HG03196 (cell line): Measurements from ENCODE around the gene STK32B.

Experiments
- ATAC-seq: cut with Tn5 transposase; IDR thresholded peaks from one replicate; pipeline ENCODE4 v1.9.1; 2021; ENCODE audit not compliant: unreplicated experiment

The STK32B gene

DNA sequence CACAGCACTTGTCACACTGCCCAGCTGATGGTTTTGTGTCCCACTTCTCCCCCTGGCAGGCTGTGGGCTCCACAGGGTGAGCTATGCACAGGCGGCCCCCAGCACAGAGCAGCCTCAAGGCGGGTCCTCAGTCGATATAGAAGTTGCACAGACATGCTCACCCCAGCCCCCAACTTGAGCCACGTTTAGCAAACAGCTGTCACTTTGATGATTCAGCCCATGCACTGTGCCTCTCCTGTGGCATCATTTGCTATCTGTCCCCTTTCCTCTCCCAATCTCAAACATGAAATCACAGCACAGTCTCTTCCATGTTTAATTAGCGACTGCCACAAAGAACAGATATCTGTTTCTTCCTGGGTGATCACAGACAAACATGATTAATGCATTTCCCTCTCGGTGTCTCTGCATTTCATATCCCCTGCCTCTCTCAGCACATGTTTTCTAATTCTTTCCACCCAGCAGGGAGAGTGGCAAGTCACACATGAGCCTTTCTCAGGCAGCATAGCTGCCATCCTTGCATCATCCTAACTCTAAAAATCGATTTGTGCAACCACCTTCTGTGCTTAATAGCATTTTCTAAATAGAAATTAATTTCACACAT is 452.2 kb downstream of the STK32B start:
- ATAC-seq = no peak

DNA sequence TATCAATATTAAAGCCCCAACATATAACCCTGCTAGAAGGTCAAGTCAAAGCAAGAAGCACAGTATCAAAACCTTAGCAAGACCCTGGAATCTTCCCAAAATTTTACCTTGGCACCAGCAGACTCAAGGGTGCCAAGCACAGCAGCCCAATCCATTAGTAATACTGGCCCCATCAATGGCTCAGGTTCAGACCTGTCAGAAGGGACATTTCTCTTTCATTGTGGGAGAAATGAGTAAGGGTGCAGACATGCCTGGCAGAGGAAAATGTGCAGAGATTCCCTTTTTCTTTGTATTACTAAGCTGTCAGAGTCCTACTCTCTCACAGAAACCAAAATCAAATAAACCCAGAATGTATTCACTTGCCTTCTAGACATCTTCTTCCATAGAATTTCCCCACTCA is 453.2 kb downstream of the STK32B start:
- no peak for ATAC-seq

DNA sequence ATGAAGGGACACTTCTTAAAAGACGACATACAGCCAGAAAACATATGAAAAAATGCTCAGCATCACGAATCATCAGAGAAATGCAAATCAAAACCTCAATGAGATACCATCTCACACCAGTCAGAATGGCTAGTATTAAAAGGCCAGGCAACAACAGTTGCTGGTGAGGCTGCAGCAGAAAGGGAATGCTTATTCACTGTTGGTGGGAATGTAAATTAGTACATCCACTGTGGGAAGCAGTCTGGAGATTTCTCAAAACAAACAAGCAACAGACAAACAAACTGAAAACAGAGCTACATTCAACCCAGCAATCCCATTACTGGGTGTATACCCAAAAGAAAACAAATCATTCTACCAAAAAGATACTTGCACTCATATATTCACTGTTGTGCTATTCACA is 459.2 kb downstream of the STK32B start:
- no peak for ATAC-seq

DNA sequence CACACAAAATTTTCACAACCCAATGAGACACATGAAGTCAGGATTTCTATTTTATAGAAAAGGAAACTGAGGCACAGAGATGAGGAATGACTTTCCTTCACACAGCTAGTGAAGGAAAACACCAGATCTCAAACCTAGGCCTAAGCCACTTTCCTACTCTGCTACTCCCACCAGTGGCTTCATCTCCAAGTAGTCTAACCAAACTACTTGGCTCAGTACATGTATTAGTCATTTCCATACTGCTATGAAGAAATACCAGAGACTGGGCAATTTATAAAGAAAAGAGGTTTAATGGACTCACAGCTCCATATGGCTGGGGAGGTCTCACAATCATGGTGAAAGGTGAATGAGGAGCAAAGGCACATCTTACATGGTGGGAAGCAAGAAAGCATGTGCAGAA is 460.5 kb downstream of the STK32B start:
- ATAC-seq = no peak

DNA sequence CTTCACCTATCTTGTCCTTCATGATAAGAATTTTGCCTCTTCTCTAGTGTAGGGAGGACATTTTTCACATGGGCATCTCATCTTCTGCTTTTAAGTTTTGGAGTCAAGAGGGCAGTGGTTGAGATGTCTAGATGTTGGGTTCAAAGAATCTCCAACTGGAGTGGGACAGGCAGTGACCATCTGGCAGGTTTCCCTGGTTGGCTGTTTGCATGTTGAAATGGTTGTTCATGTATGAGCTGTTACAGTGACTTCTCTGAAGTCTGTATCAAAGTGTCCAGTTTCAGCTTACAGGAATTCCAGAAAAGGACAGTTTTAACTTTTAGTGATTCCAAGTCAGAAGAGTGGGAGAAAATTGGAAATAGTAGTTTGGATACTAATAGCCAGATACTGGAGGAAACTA is 464.4 kb downstream of the STK32B start:
- ATAC-seq = no peak

DNA sequence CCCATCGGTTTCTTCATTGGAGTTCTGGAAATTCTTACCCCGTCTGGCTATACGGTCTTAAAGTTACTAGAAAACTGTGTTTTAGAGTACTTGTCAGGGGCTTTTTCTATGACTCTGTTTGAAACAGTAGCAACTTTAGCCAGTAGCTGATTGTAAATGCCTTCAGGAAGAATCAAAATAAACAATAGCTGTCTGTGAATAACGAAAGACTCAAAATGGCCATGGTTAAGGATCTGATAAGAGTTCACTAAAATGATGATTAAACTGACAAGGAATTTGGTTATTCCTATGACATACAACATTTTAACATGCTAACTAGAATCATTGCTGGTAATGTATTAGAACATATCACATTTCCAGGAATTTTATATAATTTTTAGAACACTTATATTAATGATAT is 466.1 kb downstream of the STK32B start:
- ATAC-seq = no peak

DNA sequence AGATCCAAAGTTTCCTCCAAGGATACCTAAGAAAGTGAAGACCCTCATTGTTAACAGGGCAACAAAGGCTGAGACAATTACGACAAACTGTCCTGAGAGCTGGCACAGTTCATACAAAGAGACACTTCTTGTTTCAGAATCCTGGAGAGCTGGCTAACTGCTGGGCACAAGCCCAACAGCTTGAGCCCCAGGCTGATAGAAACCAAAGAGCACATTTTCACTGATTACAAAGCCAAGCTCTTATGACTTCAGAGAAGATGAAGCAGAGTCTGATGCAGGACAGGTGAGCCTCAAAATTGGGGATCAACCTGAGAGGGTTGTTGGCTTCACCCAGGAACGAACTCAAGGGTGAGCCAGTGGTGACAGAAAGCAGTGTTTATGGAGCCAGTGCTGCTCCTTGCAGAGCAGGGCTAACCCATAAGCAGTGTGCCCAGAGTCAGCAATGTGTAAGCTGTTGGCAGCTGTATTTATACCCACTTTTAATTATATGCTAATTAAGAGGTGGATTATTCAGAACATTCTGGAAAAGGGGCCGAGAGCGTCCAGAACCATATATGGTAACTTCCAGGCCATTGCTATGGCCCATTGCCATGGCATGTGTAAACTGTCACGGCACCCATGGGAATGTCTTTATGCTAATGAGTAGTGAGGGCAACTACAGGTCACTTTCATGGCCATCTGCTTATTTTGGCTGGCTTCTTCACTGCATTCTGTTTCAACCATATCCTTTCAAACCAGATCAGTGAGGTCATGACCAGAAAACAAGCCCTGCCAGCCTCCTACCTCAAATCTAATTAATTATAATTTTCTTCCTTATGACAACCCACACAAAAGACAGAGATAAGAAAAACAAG is 473.4 kb downstream of the STK32B start:
- no peak for ATAC-seq

DNA sequence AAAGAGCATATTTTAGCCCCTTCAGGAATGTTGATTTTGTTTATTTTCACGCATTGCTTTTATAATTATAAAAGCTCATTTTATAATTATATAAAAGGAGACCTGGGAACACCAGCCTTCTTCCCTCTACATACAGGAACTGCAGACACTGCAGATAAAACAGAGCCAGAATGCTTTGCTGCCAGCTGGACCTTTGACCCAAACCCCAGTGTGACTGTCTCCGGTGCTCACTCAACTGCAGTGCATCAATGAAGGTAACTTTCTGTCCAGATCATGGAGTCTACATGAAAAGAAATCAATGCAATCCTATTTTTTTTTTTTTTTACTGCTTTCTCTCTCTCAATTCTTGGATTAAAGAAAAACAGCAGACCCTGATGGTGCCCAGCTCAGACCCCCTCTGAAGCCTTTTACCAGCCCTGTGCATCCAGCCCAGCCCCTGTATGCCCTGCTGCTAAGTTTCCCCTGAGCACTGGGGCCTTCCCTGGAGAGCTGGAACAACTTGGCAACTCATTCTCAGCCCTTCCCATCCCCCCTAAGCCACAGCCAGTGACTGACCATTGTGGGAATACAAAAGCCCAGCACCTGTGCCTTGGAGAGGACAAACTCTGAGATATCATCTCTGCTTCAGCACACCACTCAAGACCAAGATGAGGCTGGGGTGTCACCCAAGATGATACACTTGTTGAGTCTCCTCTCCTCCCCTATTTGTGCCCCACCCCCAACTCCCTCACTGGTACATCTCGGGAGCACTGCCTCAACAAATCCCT is 475.0 kb downstream of the STK32B start:
- ATAC-seq = no peak

DNA sequence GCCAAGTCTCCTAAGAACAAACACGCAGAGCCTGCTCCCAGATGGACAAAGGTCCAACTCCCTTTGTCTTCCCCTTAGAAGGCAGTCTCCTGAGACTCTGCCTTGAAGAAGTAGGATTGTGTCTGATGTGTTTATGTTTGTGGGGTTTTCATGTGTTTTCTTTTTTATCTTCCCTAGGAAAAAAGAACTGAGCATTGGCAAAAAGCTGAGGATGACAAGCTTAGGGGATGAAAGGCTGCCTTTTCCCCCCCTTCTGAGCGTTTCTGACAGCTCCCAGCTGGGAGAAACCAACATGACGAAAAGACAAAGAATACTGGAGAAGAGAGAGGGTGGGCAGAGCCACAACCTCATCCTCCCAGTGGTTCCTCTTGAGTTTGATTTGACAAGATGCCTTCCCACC is 475.9 kb downstream of the STK32B start:
- ATAC-seq = no peak

DNA sequence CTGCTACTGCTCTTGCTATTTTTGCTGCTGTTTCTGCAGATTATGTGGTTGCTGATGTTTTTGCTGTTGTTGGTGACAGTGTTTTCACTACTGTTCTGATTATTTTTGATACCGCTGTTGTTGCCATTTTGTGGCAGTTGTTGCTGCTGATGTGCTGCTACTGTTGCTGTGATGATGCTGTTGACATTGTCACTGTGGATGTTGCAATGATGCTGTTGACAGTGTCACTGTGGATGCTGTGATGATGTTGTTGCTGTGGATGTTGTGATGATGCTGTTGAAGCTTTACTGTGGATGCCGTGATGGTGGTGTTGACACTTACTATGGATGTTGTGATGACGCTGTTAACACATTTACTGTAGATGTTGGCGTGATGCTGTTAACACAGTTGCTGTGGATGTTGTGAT is 476.8 kb downstream of the STK32B start:
- ATAC-seq = no peak

DNA sequence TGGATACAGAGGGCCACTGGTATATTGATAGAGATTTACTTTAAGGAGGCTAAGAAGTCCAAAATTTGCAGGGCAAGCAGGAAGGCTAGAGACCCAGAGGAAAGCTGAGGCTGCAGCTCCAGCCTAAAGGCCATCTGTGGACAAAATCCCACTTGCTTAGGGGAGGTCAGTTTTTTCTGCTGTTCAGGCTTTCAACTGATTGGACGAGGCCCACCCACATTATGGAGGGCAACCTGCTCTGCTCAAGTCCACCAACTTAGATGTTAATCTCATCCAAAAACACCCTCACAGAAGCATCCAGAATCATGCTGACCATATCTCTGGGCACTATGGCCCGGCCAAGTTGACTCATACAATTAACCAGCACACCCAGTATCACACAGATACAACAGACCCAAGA is 480.8 kb downstream of the STK32B start:
- ATAC-seq = no peak

DNA sequence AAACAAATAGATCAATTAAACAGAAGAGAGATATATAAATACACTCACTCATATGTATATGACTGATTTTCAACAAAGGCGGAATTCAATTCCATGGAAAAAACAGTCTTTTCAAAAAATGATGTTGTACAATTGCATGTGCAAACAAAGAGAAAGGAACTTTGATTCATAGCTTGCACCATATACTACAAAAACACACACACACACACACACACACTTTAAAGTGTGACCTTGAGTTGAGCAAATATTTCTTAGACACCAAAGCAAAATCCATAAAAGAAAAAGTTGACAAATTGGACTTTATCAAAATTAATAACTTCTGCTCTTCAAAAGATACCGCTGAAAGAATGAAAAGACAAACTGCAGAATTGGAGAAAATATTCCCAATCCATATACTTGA is 488.3 kb downstream of the STK32B start:
- no peak for ATAC-seq

DNA sequence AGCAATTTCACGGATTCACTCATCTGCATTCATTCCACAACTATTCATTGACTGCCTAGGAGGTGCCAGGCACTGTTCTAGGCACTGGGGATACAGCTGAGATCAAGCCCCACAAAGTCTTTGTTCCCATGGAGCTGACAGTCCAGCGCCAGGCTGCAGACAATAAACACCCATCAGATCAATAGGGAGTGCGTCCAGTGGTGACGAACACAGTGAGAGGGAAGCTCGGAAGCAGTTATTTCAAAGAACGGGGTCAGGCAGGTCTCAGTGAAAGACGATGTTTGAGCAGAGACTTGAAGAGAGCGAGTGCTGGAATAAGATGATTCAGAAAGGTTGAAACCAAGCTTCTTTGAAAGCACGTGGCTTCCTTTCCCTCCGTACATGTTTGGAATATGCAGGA is 489.9 kb downstream of the STK32B start:
- no peak for ATAC-seq

DNA sequence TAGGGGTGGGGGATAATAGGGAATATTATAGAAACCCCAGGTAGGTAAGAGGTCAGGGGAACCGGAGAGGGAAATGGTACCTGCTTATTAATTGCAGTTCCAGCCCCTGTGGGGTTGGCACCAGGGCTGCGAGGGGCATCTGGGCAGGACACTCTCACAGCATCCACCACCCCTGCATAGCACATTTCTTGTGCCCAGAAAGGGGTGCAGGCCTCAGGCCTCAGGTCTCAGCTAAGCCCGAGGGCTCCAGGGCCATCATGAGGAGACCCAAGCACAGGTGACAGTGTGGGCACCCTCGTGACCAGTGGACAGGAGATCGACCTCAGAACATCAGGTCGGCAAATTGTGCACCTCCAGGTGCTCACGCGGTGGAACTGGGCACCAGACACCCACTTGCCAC is 492.4 kb downstream of the STK32B start:
- ATAC-seq = no peak

DNA sequence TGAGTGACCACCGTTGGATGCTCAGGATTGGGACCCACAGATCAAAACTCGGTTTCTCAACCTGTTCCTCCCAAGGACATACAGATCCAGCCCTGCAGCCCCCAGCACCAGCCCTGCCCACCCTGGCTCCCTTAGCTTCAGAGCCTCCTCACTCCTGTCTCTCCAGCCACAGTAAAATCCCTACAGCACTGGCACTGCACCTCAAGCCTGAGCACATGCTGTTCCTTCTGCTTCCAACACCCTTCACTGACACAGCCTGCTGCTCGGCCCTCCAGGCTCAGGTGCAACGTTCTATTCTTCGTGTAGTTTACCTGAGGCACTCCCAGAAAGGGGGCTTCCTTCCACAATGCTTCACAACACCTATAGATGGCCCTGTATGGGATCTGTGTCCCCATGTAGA is 493.5 kb downstream of the STK32B start:
- no peak for ATAC-seq

DNA sequence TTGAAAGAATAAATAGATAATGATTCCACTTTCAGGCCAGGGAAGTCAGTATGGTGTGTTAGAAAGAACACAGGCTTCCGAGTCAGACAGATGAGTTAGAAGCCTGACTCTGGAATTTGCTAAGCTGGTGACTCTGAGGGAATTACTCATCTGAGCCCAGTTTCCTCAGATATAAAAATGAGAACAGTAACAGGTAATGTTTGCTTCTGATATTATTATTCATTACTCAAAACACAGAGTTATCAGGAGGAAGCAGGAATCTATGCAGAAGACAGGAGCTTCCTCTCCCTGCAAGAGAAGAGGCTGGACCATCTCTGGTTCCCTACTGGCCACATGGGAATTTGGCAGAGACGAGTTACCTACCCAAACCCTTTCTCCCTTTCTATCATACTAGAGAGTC is 494.0 kb downstream of the STK32B start:
- ATAC-seq = no peak

DNA sequence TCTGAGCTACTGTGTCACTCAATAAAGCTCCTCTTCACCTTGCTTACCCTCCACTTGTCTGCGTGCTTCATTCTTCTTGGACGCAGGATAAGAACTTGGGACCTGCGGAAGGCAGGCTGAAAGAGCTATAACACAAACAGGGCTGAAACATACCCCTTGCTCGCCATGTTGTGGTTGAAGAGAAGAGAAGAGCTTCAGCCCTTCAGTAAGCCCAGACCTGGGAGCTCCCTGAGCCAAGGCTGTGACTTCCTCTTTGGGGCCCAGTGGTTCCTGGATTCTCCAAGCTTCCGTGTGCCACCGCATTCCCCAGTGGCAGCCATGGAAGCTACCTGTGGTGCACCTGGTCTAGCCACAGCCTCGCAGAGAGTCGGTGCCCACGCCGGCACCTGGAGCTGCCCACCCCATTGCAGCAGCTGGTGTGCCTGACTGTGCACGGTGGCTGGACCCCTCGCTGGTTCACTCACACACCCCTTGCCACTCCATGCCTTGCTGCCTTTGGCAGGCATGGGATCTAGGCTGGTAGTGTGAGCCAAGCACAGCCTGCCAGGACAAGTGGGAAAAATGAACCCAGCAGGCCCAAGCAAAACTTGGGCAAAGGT is 496.5 kb downstream of the STK32B start:
- no peak for ATAC-seq
